ENCODE data around the gene MKLN1. TPM values are rescaled to one million over a fixed set of nuclear protein-coding genes. Genes with fewer than 3 reads are reported as not detected.

Gene MKLN1
- polyA plus RNA-seq, 1 donor from 2014 or later, result 15.9 TPM

GRCh38 chr7:131292141-131292905 lies 35.4 kb upstream of the MKLN1 start:
- no peaks in the 10 kb centered on the region for H3K27me3 ChIP-seq (ENCODE audit: insufficient read depth, low read depth, low read length)

DNA sequence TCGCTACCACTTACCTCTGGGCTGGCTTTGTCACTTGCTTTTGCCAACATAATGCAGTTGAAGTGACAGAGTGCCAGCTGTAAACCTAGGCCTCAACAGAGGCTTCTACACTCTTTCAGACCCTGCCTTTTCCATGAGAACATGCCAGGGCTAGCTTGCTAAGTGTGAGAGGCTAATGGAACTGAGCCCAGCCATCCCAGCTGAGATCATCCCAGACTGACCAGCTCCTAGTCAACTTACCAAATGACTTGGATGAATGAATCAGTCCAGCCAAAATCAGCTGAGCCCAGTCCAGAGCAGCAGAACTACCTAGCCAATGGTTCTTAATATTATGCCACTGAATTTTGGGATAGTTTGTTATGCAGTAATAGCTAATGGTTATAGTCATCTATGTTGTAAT lies 34.7 kb upstream of the MKLN1 start:
- no peaks in the 10 kb centered on the region for H3K27me3 ChIP-seq (ENCODE audit: insufficient read depth, low read depth, low read length)
- no peaks in the 10 kb centered on the region for H3K79me2 ChIP-seq (replicated peaks; ENCODE audit: insufficient read depth, low read length)
- H3K9me2 ChIP-seq (ENCODE audit: insufficient read depth, low read length), result no peaks in the 10 kb centered on the region
- H4K20me1 ChIP-seq (ENCODE audit: insufficient read depth), result no peaks in the 10 kb centered on the region
- H3K9me3 ChIP-seq (ENCODE audit: low read length), result no peaks in the 10 kb centered on the region
- H3K9ac ChIP-seq (ENCODE audit: low read length), result no peak overlapping the region
- no peaks in the 10 kb centered on the region for H3K36me3 ChIP-seq (ENCODE audit: insufficient read depth, low read length)
- no peak overlapping the region for H3K4me3 ChIP-seq (ENCODE audit: low read length)
- H2AFZ ChIP-seq (ENCODE audit: low read depth, low read length), result no peak overlapping the region
- no peak overlapping the region for H3K27ac ChIP-seq (ENCODE audit: low read length)
- no peaks in the 10 kb centered on the region for H3F3A ChIP-seq (ENCODE audit: insufficient read depth, low read length, poor library complexity, severe bottlenecking)
- H3K4me2 ChIP-seq (ENCODE audit: low read length), result no peak overlapping the region
- TF ChIP-seq, protein P1, sequence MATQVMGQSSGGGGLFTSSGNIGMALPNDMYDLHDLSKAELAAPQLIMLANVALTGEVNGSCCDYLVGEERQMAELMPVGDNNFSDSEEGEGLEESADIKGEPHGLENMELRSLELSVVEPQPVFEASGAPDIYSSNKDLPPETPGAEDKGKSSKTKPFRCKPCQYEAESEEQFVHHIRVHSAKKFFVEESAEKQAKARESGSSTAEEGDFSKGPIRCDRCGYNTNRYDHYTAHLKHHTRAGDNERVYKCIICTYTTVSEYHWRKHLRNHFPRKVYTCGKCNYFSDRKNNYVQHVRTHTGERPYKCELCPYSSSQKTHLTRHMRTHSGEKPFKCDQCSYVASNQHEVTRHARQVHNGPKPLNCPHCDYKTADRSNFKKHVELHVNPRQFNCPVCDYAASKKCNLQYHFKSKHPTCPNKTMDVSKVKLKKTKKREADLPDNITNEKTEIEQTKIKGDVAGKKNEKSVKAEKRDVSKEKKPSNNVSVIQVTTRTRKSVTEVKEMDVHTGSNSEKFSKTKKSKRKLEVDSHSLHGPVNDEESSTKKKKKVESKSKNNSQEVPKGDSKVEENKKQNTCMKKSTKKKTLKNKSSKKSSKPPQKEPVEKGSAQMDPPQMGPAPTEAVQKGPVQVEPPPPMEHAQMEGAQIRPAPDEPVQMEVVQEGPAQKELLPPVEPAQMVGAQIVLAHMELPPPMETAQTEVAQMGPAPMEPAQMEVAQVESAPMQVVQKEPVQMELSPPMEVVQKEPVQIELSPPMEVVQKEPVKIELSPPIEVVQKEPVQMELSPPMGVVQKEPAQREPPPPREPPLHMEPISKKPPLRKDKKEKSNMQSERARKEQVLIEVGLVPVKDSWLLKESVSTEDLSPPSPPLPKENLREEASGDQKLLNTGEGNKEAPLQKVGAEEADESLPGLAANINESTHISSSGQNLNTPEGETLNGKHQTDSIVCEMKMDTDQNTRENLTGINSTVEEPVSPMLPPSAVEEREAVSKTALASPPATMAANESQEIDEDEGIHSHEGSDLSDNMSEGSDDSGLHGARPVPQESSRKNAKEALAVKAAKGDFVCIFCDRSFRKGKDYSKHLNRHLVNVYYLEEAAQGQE (IDR thresholded peaks at IDR 0.05; ENCODE audit: borderline replicate concordance), result no peak
- TF ChIP-seq RAD21 (conservative IDR thresholded peaks at IDR 0.05) (no peak), POLR2AphosphoS5 (IDR thresholded peaks at IDR 0.05) (no peak), TAF1 (IDR thresholded peaks at IDR 0.05; ENCODE audit: low read depth) (no peak), EP300 (conservative IDR thresholded peaks at IDR 0.05; ENCODE audit: poor library complexity, severe bottlenecking) (no peak), CTCF (IDR thresholded peaks at IDR 0.05; ENCODE audit: poor library complexity, severe bottlenecking) (no peak), MXI1 (conservative IDR thresholded peaks at IDR 0.05; ENCODE audit: poor library complexity, severe bottlenecking) (no peak), EZH2 (IDR thresholded peaks at IDR 0.05; ENCODE audit: borderline replicate concordance, insufficient read depth, low read length, poor library complexity, severe bottlenecking) (no peak)

More at GRCh38 chr7:131292141-131292905, 35.4 kb upstream of the MKLN1 start:
- TF ChIP-seq CTCF (IDR thresholded peaks at IDR 0.05; ENCODE audit: poor library complexity, severe bottlenecking), result no peak
- TF ChIP-seq, protein P1 (IDR thresholded peaks at IDR 0.05; ENCODE audit: borderline replicate concordance), result no peak
- no peak for TF ChIP-seq RAD21 (conservative IDR thresholded peaks at IDR 0.05)
- no peak for TF ChIP-seq EP300 (conservative IDR thresholded peaks at IDR 0.05; ENCODE audit: poor library complexity, severe bottlenecking)
- no peak for TF ChIP-seq TAF1 (IDR thresholded peaks at IDR 0.05; ENCODE audit: low read depth)
- TF ChIP-seq SMC3 (conservative IDR thresholded peaks at IDR 0.05; ENCODE audit: poor library complexity), result no peak
- no peak for TF ChIP-seq EZH2 (IDR thresholded peaks at IDR 0.05; ENCODE audit: borderline replicate concordance, insufficient read depth, low read length, poor library complexity, severe bottlenecking)
- TF ChIP-seq POLR2AphosphoS5 (IDR thresholded peaks at IDR 0.05), result no peak
- no peak for TF ChIP-seq MXI1 (conservative IDR thresholded peaks at IDR 0.05; ENCODE audit: poor library complexity, severe bottlenecking)
- Histone ChIP-seq H3K9me3 (ENCODE audit: low read length) (no peaks in the 10 kb centered on the region), H3K27ac (ENCODE audit: low read length) (no peak overlapping the region), H3K4me2 (ENCODE audit: low read length) (no peak overlapping the region), H3K4me3 (ENCODE audit: low read length) (no peak overlapping the region), H4K20me1 (ENCODE audit: insufficient read depth) (no peaks in the 10 kb centered on the region), H3K9ac (ENCODE audit: low read length) (no peak overlapping the region), H2AFZ (ENCODE audit: low read depth, low read length) (no peak overlapping the region), H3F3A (ENCODE audit: insufficient read depth, low read length, poor library complexity, severe bottlenecking) (no peaks in the 10 kb centered on the region), H3K36me3 (ENCODE audit: insufficient read depth, low read length) (no peaks in the 10 kb centered on the region), H3K79me2 (replicated peaks; ENCODE audit: insufficient read depth, low read length) (no peaks in the 10 kb centered on the region), H3K9me2 (ENCODE audit: insufficient read depth, low read length) (no peaks in the 10 kb centered on the region)
